ENCODE results near the gene UBA52.

DNA sequence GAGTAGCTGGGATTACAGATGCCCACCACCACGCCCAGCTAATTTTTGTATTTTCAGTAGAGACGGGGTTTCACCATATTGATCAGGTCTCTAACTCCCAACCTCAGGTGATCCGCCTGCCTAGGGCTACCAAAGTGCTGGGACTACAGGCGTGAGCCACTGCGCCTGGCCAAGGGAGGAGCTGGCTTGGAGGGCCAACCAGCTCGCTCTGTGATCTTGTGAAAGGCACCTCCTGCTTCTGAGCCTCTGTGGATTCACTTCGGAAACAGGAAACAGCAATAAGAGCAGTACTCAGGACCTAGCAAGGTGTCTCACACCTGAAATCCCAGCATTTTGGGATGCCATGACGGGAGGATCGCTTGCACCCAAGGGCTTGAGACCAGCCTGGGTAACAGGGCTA is 47.8 kb upstream of the UBA52 start:
- TF ChIP-seq, protein P1, sequence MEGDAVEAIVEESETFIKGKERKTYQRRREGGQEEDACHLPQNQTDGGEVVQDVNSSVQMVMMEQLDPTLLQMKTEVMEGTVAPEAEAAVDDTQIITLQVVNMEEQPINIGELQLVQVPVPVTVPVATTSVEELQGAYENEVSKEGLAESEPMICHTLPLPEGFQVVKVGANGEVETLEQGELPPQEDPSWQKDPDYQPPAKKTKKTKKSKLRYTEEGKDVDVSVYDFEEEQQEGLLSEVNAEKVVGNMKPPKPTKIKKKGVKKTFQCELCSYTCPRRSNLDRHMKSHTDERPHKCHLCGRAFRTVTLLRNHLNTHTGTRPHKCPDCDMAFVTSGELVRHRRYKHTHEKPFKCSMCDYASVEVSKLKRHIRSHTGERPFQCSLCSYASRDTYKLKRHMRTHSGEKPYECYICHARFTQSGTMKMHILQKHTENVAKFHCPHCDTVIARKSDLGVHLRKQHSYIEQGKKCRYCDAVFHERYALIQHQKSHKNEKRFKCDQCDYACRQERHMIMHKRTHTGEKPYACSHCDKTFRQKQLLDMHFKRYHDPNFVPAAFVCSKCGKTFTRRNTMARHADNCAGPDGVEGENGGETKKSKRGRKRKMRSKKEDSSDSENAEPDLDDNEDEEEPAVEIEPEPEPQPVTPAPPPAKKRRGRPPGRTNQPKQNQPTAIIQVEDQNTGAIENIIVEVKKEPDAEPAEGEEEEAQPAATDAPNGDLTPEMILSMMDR (conservative IDR thresholded peaks at IDR 0.05 in 1 of 2, IDR thresholded peaks at IDR 0.05 in 1 of 2; ENCODE audit: low read depth in 1 of 2, low read length in 2 of 2) = no peak
- TF ChIP-seq EZH2 (IDR thresholded peaks at IDR 0.05; ENCODE audit: low read length, missing control alignments) = no peak

Data from fibroblast of lung (primary cell).